Lower lobe of right lung (tissue), 2 donors: Measurements from ENCODE around the gene ZNF516. TPM values are rescaled to one million over a fixed set of nuclear protein-coding genes. Genes with fewer than 3 reads are reported as not detected.

Source experiments
- ATAC-seq, 2 donors: fragments of 200-7000 bp; cut with Tn5 transposase; one replicate each; pipeline ENCODE4 v1.9.1; 2020 to 2022; ENCODE audit warnings: mild to moderate bottlenecking in 2 of 2, moderate library complexity in 2 of 2
- DNase-seq: peaks from one replicate; pipeline ENCODE4 v3.0.0-alpha.2; 2020
- H3K27ac ChIP-seq: fragments of 200-600 bp; one replicate; pipeline ENCODE4 v1.8.0; 2022
- H3K27me3 ChIP-seq: fragments of 200-600 bp; one replicate; pipeline ENCODE4 v1.8.0; 2022; ENCODE audit warnings: low read depth
- H3K36me3 ChIP-seq: fragments of 200-600 bp; one replicate; pipeline ENCODE4 v1.8.0; 2022; ENCODE audit warnings: mild to moderate bottlenecking
- H3K4me1 ChIP-seq: fragments of 200-600 bp; one replicate; pipeline ENCODE4 v1.8.0; 2022
- H3K4me3 ChIP-seq: fragments of 200-600 bp; one replicate; pipeline ENCODE4 v1.8.0; 2022; ENCODE audit warnings: mild to moderate bottlenecking
- H3K9me3 ChIP-seq: fragments of 200-600 bp; one replicate; pipeline ENCODE4 v1.8.0; 2022
- intact Hi-C: fragments of 100-400 bp; cut with DNase I; formaldehyde crosslinking; loops from one replicate; pipeline ENCODE4 v1.11.0; 2022
- total RNA-seq: library from RNA; stranded (reverse); fragmentation: NEBNext Ultra II Directional; extraction: Animal tissue kit (Norgen Biotek cat#: 25700); gene quantifications from one replicate; pipeline ENCODE4 v1.2.1, GENCODE V29; 2021
- TF ChIP-seq, protein P1 (sequence below): fragments of 200-600 bp; IDR thresholded peaks from one replicate; pipeline ENCODE4 v1.8.0; 2022; ENCODE audit warnings: antibody characterized with exemption, mild to moderate bottlenecking
- donor health status: DM: no; HTN: yes; CAD: no; lungs with severe emphysema.

ZNF516 gene
- total RNA-seq, 1 donor from 2014 or later, result 28.8 TPM

DNA sequence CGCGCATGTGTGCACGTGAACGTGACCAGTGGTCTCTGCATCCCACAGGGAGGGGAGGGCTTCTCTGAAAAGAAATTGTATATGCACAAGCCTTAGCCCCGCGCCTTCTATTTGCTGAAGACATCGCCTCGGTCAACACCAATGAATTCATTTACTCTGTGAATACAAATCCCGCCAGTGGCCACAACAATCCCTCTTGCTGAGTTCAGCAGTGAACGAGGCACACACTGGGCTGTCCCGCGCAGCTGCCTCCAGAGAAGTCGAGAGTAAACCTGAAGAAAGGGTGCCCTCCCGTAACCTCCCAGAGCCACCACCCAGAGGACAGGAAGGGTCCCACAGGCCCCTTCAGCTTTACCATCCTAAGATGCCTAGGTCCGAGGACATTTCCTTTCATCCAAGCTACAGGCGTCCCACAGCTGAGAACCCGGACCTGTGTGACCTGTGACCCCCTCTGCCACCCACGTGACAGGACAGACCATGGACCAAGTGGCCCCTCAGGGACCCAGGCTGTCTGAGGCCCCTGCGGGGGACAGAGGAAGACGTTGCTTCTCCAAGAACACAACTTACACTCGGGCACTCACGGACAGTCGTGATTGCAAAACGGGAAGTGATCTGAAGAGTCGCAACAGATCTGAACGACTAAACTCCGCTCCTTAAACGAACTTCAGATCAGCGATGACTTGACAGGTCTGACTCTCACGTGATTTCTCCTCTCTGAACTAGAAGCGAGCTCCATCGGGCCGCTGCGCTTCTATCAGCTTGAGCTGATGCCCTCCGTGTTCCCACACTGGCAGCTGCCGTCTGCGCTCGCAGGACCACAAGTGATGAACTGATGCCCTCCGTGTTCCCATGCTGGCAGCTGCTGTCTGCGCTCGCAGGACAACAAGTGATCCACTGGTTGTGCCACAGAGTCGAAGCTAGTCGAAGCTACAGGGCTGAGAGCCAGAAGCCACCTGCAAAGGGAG is 92.7 kb downstream of the ZNF516 start:
- Histone ChIP-seq H3K27ac (no peak overlapping the region), H3K36me3 (no peaks in the 10 kb centered on the region), H3K27me3 (no peaks in the 10 kb centered on the region), H3K4me1 (peaks cover 9% of the 10 kb centered on the region), H3K9me3 (no peaks in the 10 kb centered on the region), H3K4me3 (no peak overlapping the region)
- DNase-seq (no peak), ATAC-seq (no peak)
- TF ChIP-seq, protein P1, sequence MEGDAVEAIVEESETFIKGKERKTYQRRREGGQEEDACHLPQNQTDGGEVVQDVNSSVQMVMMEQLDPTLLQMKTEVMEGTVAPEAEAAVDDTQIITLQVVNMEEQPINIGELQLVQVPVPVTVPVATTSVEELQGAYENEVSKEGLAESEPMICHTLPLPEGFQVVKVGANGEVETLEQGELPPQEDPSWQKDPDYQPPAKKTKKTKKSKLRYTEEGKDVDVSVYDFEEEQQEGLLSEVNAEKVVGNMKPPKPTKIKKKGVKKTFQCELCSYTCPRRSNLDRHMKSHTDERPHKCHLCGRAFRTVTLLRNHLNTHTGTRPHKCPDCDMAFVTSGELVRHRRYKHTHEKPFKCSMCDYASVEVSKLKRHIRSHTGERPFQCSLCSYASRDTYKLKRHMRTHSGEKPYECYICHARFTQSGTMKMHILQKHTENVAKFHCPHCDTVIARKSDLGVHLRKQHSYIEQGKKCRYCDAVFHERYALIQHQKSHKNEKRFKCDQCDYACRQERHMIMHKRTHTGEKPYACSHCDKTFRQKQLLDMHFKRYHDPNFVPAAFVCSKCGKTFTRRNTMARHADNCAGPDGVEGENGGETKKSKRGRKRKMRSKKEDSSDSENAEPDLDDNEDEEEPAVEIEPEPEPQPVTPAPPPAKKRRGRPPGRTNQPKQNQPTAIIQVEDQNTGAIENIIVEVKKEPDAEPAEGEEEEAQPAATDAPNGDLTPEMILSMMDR, result no peak
- intact Hi-C loops, result no loop called here

DNA sequence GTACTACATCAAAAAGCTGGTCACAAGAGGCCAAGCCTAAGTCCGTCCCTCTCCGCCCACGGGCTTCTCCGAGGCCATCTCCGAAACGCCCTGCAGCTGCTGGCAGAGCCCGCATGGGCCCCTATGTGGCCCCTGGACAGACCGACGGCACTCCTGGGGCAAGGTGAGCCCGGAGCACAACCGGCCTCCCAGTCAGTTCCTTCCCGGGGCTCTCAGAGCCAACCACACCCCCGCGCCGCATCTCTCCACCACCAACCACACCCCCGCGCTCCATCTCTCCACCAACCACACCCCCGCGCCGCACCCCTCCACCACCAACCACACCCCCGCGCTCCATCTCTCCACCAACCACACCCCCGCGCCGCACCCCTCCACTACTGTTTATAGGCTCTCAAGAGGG is 93.5 kb downstream of the ZNF516 start:
- ATAC-seq (peak; percentile 51 to 82), DNase-seq (no peak)
- TF ChIP-seq, protein P1, result no peak
- Histone ChIP-seq H3K4me3 (no peak overlapping the region), H3K4me1 (peaks cover 9% of the 10 kb centered on the region), H3K27me3 (no peaks in the 10 kb centered on the region), H3K9me3 (no peaks in the 10 kb centered on the region), H3K36me3 (no peaks in the 10 kb centered on the region), H3K27ac (no peak overlapping the region)
- intact Hi-C loops, result no loop called here

DNA sequence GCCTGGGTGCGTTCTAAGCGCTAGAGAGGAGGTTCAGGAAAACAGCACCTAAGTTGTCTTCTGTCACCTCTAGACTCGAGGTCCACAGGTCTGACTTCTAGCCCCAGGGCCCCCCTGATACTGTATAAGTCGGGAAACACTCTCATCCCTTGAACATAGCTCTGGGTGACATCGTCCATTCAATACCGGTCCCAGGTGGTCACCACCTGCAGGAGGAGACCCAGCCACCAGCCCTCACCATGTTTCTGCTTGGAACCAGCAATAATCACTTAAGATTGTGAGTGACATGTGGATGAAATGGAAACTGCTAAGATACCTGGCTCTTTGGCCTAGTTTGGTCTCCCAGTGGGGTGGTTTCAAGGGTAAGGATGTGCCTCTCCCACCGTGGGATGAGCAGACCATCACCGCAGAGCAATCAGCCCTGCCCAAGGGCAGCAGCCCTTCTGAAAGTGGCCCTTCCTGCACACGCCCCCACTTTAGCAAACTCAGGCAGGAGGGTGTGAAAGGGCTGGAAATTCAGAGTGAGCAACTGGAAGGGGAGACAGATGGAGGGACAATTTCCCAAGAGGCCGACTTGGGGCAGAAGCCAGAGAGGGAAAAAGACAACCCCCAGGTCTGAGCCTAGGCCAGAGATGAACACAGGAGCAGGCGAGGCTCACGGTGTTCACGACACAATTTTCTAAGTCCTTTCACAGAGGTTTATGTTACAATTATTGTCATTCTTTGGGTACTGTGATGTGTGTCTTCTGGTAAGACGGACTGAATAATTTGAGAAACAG is 95.2 kb downstream of the ZNF516 start:
- TF ChIP-seq, protein P1, result no peak
- H3K4me1 ChIP-seq, result peaks cover 9% of the 10 kb centered on the region
- H3K9me3 ChIP-seq, result no peaks in the 10 kb centered on the region
- ATAC-seq (no peak), DNase-seq (no peak)
- H3K36me3 ChIP-seq, result no peaks in the 10 kb centered on the region
- no peaks in the 10 kb centered on the region for H3K27me3 ChIP-seq
- no peak overlapping the region for H3K27ac ChIP-seq
- intact Hi-C loops, result no loop called here
- no peak overlapping the region for H3K4me3 ChIP-seq

- no peaks in the 10 kb centered on the region for H3K36me3 ChIP-seq
- ATAC-seq (peak; percentile 92), DNase-seq (peak; percentile 88)
- no peaks in the 10 kb centered on the region for H3K27me3 ChIP-seq
- intact Hi-C loops, result no loop called here
- peaks cover 9% of the 10 kb centered on the region for H3K4me1 ChIP-seq
- H3K27ac ChIP-seq, result no peak overlapping the region
- H3K9me3 ChIP-seq, result no peaks in the 10 kb centered on the region
- TF ChIP-seq, protein P1, result peak; percentile 97
- H3K4me3 ChIP-seq, result no peak overlapping the region
Observed at GRCh38 chr18:76398896-76399612, 96.0 kb downstream of the ZNF516 start.

DNA sequence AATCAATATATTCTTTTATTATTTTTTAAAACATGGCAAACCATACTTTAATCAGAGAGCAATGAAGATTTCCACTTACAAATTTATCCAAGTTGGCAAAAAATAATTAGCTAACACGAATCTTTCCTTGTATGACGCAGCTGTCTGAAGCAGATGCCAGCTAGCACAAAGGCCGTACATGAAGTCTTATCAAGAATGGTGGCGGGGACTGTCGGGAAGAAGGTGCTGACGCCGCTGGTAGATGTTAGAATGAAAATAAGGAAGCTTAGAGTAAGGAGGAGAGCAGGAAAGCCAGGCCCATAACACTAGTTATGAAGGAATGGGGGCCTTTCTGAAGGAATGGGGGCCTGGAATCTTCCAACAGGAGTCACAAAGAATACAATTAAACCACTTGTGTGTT is 96.7 kb downstream of the ZNF516 start:
- Histone ChIP-seq H3K4me3 (no peak overlapping the region), H3K27me3 (no peaks in the 10 kb centered on the region), H3K36me3 (no peaks in the 10 kb centered on the region), H3K9me3 (no peaks in the 10 kb centered on the region), H3K4me1 (peaks cover 9% of the 10 kb centered on the region), H3K27ac (no peak overlapping the region)
- no peak for ATAC-seq
- intact Hi-C loops, result no loop called here
- TF ChIP-seq, protein P1, result no peak
- DNase-seq, result no peak
